D721Med (cell line): ENCODE results near the gene SMIM1.
"Not testable (repeated sequence)": the region's sequence is repeated elsewhere in the genome, so short reads cannot be mapped to it uniquely, and the experiment has no call there.

Experiments used
- DNase-seq: peaks from one replicate; pipeline ENCODE4 v3.0.0; 2011; ENCODE audit warnings: low spot score; ENCODE audit not compliant: insufficient read length
- FAIRE-seq: peaks from 2 replicates; lab custom pipeline; 2011; peaks lifted over from hg19 to GRCh38; lab: Jason Lieb, UNC
- TF ChIP-seq, protein P1 (sequence below): IDR thresholded peaks from 2 replicates; pipeline ENCODE4 v1.5.1; 2012; ENCODE audit warnings: mild to moderate bottlenecking, control low read depth; ENCODE audit not compliant: insufficient read depth; ENCODE audit errors: missing control alignments

Gene SMIM1, protein sequence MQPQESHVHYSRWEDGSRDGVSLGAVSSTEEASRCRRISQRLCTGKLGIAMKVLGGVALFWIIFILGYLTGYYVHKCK

DNA sequence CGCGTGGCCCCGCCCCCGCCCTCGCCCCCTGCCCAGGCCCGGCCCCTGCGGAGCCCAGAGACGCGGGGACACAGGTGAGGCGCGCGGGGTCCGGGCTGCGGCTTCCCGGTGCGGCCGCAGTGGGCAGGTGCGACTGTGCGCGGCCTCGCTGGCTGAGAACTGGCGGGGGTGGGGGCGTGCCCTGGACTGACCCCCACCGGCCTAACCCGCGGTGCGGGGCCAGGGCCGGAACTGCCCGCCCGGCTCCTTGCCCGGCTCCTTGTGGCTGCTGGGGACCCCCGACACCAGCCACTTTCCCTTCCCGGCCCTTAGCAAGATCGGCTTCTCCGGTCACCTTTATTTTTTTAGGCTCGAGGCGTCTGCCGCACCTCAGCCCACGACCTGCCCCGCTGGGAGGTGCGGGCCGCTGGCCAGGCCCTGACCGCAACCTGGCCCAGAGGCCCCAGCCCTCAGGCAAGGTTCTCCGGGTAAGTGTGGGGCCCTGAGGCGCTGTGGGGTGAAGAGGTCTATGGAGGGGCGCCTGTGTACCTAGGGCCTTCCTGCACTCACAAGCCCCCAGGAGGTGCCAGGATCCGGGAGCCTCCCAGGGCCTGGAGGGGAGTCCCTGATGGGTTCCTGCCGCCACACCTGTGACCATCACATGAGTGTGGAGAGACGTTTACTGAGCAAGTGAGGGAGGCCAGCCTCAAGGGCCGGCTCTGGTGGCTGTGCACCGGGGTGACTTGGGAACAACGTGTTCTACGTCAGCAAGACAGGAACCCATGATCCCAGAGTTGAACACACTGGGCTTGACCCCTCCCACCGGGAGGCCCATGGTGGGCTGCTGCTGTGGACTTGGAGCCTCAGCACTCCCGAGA, at the start of gene SMIM1:
TSS of gene SMIM1 (plus strand) at position 35 of the 857 bp plus-strand sequence. CDS start 2,625 bp downstream, outside the sequence.
- TF ChIP-seq, protein P1, sequence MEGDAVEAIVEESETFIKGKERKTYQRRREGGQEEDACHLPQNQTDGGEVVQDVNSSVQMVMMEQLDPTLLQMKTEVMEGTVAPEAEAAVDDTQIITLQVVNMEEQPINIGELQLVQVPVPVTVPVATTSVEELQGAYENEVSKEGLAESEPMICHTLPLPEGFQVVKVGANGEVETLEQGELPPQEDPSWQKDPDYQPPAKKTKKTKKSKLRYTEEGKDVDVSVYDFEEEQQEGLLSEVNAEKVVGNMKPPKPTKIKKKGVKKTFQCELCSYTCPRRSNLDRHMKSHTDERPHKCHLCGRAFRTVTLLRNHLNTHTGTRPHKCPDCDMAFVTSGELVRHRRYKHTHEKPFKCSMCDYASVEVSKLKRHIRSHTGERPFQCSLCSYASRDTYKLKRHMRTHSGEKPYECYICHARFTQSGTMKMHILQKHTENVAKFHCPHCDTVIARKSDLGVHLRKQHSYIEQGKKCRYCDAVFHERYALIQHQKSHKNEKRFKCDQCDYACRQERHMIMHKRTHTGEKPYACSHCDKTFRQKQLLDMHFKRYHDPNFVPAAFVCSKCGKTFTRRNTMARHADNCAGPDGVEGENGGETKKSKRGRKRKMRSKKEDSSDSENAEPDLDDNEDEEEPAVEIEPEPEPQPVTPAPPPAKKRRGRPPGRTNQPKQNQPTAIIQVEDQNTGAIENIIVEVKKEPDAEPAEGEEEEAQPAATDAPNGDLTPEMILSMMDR = no peak
- FAIRE-seq = no peak
- DNase-seq = no peak

DNA sequence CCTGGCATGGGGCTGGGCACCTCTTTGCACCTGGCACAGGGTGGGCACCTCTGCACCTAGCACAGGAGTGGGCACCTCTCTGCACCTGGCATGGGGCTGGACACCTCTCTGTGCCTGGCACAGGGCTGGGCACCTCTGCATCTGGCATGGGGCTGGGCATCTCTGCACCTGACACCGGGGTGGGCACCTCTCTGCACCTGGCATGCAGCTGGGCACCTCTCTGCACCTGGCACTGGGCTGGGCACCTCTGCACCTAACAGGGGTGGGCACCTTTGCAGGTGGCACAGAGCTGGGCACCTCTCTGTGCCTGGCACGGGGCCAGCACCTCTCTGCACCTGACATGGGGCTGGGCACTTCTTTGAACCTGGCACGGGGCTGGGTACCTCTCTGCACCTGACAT, 49.7 kb upstream of the SMIM1 start:
- FAIRE-seq (no peak), DNase-seq (no peak)
- TF ChIP-seq, protein P1 = no peak

DNA sequence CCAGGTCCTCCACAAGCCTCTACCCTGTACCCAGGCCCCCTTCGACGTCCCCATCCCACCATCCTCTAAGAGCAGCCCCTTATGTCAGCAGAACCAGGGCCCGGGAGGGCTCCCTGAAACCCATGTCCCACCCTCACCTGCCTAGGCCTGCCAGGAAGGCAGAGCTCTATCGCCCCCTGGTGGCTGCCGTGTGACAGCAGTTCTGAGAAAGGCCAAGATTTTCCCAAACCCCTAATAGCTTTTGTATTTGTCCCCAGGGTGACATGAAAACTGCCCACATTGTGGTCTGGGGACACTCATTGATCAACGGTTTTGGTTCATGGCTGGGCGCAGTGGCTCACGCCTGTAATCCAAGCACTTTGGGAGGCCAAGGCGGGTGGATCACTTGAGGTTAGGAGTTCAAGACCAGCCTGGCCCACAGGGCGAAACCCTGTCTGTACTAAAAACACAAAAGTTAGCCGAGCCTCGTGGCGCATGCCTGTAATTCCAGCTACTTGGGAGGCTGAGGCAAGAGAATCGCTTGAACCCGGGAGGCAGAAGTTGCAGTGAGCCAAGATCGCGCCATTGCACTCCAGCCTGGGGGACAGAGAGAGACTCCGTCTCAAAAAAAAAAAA, 48.0 kb upstream of the SMIM1 start:
- not testable (repeated sequence) for FAIRE-seq

DNA sequence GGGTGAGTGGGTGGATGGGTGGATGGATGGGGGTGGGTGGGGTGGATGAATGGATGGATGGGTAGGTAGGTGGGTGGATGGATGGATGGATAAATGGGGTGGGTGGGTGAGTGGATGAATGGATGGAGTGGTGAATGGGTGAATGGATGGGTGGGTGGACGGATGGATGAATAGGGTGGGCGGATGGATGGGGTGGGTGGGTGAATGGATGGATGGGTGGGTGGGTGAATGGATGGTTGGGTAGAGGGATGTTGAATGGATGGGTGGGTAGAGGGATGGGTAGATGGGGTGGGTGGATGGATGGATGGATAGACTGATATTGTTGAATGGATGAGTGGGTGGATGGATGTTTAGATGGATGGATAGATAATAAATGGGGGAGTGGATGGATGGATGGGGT, 47.2 kb upstream of the SMIM1 start:
- no peak for FAIRE-seq
- no peak for DNase-seq
- TF ChIP-seq, protein P1 = no peak

More for the DNA sequence above, 48.0 kb upstream of the SMIM1 start:
- DNase-seq = peak; percentile 61
- TF ChIP-seq, protein P1 = peak; percentile 88

DNA sequence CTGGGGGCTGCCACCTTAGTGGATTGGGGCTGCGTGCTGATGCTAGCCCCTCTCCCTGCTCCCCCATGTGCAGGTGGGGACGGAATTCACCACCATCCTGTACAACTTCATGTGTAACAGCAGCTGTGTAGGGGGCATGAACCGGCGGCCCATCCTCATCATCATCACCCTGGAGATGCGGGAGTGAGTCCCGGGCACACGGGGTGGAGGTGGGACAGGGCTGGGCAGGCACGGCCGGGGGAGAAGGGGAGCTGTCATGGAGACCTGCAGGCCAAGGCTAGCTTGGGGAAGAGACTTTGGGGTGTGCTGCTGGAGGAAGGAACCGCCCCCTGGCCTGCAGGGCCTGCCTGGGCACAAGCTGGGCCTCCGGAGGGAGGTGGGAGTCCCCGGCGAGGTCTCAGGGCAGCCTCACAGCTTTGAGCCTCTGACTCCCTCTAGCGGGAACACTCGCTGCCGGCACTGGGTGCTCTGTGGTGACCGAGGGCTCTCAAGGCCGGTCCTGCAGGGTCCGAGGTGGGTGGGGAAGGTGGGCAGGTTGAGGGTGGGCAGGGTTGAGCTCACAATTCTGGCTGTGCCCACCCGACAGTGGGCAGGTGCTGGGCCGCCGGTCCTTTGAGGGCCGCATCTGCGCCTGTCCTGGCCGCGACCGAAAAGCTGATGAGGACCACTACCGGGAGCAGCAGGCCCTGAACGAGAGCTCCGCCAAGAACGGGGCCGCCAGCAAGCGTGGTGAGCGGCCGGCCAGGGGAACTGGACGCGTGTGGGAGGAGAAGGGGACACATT, 45.3 kb upstream of the SMIM1 start:
- TF ChIP-seq, protein P1 = no peak
- DNase-seq (no peak), FAIRE-seq (no peak)

DNA sequence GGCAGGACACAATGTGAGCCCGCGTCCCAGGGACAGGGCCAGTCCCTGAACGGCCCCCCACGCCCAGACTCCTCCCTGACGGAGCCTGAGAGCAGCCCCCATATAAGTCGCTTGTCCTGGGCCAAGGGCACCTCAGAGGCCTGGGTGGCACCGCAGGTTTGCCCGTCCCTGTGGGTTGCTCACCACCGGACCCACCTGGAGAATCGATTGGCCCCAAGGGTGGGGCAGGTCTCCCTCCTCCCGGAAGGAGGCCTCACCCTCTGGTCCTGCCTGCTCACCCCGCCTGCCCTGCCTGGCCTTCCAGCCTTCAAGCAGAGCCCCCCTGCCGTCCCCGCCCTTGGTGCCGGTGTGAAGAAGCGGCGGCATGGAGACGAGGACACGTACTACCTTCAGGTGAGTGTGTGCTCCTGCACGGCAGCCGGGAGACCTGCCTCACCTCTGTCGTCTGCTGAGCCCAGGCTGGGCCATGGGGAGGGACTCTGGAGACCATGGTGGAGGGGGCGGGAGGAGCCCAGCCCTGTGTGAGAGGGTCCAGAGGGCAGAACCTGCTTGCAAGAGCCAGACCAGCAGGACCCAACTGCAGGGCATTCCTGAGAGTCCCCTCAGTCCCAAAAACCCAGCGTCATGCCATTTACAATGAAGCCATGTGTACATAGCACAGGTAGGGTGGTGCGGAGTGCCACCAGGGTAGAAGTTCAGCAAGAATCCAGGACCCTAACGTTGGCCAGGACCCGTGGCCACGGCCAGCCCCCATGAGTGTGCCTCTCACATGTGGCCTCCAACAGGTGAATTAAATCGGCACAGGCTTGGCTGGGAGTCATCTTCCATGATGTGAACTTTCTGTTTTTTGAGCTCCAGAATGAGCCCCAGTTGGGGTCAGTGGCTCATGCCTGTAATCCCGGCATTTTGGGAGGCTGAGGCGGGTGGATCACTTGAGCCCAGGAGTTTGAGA, 44.4 kb upstream of the SMIM1 start:
- TF ChIP-seq, protein P1 = no peak
- FAIRE-seq = no peak
- no peak for DNase-seq
